Hindlimb muscle (tissue), 1 donor: ENCODE measurements around the gene MRAS. TPM values are rescaled to one million over a fixed set of nuclear protein-coding genes. Genes with fewer than 3 reads are reported as not detected.
A peak's percentile ranks its signal among the peaks of the same experiment; 100 is the strongest.
"Not testable (repeated sequence)": the region's sequence is repeated elsewhere in the genome, so short reads cannot be mapped to it uniquely, and the experiment has no call there.

Source experiments
- DNase-seq: peaks from one replicate; pipeline ENCODE4 v3.0.0-alpha.2; 2013
- polyA plus RNA-seq: library from polyadenylated mRNA; unstranded; fragments of 120-200 nt; gene quantifications from one replicate; pipeline ENCODE4 v1.2.1, GENCODE V29; 2013; ENCODE audit not compliant: insufficient read length

The MRAS gene
- polyA plus RNA-seq, 1 donor, result 75.7 TPM

DNA sequence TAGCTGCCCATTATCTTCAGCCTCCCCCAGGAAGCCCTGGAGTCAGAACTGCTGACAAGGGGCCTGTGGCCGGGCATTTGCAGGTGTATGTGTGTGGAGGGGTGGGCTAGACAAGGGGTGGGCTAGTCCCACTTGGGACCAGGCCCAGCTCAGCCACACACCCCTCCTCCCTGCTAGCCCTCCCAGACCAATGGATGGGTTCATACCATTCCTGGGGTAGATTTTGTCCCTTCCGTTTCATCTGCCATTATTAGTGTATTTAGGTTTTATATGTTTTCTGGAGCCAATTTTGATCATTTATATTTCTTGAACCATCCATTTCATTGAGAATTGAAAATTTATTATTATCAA lies 42.2 kb downstream of the MRAS start:
- no peak for DNase-seq

DNA sequence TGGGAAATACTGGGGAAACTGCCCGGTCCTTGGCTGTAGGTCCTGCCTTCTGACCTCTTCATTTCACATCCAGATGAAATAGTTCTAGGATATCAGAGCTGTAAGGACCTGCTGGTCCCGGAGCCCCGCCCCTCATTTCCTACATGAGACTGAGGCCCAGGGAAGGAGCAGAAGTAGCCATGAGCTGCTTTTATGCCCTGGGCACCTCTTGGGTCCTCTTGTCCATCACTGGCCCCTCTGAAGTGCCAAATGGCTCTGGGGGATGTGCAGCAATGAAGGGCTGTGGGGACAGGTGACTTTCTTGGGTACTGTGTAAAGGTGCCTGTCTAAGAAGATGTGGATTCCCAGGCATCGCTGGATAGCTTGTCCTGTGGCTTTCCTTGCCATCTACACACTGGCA lies 45.8 kb downstream of the MRAS start:
- DNase-seq, result no peak

DNA sequence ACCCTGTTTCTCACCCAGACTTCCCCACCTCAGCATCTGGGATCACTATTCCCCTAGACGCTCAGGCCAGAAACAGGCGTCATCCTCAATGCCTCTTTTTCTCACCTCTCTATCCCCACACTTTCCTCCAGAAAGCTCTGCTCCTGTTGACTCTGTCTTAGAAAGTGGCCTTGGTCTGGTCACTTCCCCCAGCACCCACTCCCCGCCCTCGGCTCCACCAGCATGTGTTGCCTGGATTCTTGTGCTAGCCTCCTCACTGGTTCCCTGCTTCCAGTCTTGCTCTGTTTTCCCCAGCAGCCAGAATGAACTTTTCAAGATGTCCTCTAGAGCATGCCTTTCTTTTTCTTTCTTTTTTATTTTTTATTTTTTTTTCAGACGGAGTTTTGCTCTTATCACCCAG lies 46.3 kb downstream of the MRAS start:
- no peak for DNase-seq

DNA sequence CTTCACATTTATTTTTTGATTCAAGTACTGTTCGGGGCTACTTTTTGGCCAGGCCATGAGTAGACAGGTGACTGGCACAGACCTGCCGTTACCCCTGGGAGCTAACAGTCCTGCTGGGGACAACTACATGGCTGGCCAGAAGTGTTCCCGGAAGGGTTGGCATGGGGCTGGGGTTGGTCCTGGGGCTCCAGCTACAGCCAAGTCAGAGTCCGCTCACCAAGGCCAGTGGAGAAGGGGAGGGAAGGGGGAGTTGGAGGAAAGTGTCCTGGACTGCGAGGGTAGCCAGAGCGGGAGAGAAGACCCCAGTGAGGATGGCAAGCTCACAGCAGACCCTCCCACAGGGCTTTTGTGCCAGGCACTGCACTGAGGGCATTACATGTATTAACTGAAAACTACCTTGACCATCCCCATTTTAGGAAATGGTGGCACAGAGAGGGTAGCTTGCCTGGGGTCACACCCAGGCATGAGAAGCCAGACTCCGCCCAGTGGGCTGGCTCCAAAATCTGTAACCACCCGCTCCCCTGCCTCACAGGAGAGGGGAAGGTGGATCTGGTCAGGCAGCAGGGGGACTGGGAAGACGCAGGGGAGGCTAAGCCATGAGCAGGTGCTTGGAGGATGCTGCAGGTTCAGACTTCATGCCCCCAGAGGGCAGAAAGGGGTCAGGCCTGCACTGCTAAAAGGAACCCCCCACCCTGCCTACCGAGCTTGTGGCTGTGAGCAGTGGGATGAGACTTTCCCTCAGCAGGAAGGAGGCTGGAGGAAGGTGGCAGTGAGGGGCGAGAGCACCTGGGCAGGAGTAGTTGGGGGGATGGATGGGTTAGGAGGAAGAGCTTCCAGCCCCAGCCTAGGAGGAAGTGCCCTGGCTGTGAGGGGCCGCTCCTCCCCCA lies 47.7 kb downstream of the MRAS start:
- DNase-seq, result no peak

DNA sequence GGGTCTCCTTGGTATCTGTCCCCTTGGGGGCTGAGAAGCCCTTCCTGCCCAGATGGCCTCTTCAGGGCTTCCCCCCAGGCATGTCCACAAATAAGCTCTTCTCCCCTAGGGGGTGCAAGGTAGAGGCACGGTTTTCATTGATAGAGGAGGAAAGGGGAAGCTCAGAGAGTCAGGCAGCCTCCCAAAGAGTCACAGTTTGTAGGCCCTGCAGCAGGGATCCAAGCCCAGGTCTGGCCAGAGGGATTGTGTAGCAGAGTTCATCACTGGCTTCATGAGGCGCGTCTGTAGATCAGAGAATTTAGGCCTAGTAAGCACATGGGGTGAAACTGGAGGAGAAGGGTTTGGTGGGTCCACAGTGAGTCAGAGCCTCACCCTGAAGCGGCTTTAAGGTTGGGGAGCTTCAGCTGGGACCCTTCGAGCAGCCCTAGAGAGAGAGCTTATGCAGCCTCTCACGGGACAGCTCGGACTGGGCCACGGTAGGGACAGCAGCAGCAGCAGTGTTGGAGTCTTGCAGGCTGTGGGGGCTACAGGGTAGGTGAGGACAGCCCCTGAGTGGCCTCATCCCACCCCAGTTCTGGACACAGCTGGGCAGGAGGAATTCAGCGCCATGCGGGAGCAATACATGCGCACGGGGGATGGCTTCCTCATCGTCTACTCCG lies 48.5 kb downstream of the MRAS start:
- no peak for DNase-seq

DNA sequence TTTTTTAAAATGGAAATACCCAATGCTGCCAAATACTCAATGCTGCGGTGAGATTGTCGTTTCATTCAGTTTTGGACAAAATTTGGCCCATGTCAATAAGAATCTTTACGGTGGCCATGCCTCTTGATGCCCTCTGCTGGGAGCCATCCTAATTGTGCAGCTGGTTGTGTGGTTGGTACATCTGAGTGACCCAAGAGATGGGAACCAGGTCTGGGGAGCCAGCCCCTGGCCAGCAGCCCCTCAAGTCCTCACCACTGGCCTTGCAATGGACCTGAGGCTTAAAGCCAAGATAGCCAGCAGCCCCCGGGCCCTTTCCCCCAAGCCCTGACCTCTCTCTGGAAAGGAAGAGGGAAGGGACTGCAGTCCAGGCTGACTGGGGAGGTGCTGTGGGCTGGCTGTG lies 49.6 kb downstream of the MRAS start:
- DNase-seq, result no peak

DNA sequence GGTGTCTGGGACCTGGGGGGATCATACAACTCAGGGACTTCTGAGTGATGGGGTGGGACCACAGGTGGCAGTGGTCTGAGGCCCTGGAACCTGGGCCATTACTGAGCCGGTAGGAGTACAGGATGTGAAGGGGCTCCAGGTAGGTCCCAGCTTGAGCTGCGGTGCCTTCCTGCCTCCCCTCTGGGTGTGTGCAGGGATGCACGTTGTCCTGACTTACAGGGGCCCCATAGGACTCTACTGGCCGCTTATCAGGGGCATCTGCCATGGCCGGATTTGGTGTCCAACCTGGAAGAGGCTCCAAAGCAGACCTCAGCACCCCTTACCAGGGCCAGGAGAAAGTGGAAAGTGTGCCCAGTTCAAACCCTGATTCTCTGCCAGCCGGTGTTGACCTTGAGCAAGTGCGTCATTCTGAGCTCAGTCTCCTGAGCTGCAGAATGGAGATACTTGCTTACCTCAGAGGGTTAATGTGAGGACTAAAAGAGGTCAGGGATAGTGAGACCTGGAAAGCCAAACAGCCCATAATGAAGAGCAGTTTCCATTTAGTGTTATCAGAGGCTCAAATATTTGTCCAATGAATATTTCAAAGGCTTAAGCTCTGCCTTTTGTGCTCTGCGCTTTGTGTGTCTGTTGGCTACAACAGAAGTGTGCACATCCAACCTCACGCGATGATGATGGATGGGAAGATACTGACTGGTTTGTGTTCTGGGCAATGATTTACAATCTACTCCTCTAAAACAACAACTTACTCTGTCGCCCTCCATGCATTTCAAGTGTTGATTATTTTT lies 50.6 kb downstream of the MRAS start:
- no peak for DNase-seq

DNA sequence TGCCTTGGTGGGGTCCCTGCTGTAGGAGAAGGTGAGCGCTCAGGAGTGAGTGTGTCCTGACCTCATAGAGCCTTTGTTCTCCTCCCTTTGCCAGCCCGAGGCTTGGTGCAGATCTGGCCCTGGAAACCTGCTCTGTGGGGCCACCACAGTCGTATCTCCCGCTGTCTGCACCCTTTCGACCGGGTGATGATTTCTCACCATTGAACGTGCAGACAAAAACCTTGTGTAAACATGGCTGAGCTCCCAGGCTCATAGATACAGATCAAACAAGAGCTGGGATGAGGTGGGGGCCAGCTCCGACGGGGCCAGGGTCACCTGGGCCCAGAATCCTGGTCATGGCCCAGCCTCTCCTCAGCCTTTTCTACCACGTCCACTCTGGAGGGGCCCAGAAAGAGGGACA lies 51.4 kb downstream of the MRAS start:
- no peak for DNase-seq

DNA sequence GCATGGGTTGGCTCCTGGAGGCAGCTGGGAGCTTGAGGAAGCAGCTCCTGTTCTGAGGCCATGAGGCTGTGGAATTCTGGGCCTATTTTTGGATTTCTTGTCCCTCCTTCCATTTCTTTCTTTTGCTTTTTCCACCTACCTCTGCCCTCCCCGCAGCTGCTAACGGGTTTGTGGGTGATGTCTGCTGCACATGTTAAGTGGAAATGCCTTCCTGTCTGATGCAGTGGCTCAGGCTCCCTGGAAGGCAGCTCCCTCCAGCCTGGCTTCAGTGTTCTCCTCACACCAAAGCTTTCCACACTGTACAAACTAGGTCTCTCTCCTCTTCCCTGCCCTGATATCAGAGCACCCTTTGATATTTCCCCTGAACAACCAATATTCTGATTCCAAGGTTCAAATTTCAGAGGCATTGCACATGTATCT lies 52.3 kb downstream of the MRAS start:
- DNase-seq, result no peak

DNA sequence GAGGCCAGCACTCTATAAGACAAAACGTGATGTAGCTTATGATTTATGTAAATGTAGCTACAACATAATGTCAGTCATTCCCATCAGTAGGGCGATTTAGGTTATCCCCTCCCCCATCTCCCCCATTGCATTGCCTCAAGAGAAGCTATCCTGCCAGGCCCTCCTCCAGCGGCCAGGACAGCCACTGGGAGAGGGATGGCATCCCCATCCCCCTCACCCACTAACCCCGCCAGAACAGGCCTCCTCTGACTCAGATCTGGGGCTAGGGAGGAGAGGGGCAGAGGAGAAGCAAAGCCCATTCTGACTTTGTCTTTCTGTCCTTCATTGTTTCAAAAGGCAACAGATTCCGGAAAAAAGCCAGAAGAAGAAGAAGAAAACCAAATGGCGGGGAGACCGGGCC lies 53.5 kb downstream of the MRAS start:
- no peak for DNase-seq

DNA sequence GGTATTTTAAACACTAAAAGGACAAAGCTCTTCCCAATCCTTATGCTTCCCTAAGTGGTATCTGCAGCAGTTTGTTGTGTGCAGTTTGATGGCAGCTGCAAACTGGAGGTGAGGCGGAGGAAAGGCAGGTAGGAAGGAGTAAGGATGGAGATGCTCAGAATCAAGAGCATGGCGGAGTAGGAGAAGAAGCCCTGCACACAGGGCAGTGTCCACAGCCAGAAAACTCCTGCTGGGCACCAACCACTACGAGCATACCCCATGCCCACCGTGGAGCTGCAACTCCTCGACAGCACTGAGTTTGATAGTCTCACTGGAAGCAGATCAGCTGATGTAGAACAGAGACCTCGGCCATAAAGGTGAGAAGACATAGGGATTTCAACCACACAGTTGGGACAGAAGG lies 55.7 kb downstream of the MRAS start:
- DNase-seq, result no peak

DNA sequence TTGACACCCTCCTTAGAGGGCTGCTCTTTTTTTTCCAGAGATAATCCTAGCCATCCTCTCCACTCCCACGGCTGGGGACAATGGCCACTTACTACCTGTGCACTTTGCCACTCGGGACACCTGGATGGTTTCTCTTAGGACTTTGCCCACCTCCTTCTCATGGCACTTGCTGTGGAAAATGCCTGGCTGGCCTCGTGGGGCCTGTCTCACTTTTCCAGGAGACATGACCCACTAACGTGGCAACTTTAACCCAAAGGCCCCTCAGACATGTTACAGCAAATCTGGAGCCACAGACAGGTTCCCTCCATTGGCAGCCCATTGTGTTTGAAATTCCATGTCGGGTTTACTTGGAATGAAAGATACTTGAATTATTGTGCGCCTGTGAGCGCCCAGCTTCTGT lies 56.6 kb downstream of the MRAS start:
- DNase-seq, result no peak

DNA sequence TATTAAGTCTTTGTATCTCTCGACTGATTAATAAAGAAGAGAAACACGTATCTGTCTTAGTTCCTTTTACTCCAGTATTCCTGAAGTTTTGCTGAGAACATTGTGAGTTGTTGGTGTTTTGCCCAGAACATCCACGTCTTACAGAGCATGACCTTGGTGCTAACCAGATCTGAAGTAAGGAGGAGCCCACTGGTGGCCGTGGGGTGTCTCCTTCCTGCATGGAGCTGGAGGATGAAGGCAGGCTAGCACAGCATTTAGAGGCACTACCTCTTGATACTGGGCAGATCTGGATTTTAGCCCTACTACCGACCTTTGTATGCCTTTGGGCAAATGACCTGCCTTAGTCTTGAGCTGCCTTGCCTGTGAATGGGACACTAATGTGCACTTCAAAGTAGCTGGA lies 57.1 kb downstream of the MRAS start:
- DNase-seq, result no peak

DNA sequence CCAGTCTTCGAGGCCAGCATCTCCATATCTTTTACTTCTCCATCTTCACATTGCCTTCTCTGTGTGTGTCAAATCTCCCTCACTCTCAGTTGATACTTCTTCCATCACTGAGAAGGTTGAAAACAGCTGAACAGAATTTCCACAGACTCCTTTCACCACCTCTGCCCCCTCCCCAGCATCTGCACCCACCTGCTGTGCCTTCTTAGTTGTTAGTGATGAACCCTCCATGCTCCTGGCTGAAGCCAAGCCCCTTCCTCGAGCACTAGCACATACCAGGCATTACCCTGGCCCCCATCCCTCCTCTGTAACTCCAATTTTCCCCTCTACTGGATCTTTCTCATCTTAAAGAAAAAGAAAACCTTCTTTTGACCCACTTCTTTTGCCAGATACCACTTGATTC lies 58.2 kb downstream of the MRAS start:
- DNase-seq, result no peak

DNA sequence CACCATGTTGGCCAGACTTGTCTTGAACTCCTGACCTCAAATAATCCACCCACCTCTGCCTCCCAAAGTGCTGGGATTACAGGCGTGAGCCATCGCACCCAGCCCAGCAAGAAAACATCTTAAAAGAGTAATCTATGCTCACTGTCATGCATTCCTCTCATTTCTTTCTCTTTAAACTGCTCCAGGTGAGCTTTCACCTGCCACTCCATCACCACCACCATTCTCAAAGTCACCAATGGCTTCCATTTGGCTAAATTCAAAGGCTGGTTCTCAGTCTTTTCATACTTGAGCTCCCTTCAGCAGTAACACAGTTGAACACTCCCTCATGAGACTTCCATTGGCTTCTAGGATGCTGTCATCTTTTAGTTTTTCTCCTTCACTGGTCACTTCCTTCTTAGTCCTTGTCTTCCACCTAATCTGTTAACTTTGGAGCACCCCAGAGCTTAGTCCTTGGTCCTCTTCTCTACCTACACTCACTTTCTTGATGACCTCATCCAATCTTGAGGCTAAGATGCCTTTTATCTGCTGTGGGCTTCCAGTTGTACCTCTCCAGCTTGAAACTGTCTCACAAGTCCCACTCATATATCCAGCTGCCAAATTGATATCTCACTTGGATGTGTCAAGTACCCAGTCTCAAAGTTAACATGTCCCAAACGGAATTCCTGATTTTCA lies 59.0 kb downstream of the MRAS start:
- no peak for DNase-seq

DNA sequence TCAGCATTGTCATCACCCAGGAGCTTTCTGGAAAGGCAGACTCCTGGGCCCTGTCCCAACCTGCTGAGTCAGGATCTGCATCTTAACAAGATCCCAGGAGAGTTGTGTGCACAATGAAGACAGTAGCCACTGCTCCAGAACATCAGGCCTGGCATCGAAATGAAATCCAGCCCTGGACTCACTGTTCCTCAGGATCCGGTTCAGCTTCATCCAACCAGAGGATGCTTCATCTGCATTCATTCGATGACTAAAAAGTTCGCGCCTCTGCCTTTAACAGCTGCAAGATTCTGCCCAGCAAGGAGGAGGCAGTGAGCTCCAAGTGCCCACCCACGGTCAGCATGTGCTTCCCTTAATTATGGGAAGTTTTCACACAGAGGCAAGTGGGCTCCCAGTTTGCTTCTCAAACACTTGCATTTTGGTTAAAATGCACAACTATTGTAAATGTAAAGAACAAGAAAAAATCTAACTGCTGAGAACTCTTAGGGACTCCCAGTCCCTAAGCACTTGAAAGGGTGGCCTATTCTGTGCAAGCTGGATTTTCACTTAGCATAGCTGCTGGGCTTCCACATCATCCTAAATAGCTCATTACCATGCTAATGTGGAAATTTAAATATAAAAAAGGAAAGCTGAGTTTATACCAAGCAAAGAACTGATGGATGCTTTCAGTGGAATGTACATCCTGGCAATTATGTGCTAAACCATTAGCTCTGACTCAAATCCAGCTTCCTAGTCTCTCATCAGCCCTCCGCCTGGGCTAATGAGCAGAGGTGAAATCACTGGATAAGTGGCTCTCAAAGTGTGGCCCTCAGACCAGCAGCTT lies 60.6 kb downstream of the MRAS start:
- DNase-seq, result no peak

DNA sequence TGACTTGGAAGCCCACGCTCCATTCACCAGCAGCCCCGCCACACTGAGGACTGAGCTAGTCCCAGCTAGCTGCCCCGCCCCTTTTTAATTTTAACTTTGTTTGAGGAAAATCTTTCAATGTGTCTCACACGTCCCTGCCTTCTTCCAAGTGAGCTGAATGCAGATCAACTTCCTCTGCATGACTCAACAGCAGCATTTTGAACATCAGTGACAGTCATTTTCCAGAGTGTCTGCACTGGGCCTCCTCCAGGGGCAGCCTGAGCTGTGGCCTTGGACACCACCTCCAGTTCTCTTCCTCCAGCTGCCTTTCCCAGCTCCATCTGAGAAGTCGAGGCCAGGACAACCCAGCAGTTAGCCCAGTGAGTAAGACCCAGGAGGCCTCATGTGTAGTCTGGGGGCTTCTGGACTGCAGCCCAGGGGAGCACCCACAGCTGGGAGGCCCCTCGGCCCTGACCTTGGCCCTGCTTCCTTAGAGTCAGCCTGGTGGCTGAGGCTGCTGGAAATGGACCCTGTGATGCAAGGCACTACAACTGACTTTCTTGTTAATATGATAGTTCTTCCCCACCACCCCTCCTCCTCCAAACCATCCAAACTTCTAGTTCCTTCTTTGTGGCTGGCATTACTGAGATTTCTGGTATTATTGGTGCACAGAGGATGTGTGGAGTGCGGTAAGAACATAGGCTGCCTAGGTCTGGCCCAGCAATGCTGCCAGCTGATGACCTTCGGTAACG lies 64.6 kb downstream of the MRAS start:
- no peak for DNase-seq

DNA sequence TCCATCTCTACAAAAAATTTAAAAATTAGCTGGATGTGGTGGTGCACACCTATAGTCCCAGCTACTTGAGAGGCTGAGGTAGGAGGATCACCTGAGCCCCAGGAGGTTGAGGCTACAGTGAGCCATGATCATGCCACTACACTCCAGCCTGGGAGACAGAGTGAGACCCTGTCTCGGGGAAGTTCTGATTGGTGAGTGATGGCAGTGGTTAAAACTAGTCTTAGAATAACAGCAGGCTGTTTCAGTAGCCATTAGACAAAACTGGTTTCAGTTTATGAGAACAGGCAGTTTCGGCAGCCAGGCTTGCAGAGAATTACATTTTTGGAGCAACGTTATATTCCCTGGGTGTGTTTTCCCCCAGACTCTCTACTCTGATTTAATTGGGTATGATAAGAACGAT lies 67.9 kb downstream of the MRAS start:
- DNase-seq, result not testable (repeated sequence)

DNA sequence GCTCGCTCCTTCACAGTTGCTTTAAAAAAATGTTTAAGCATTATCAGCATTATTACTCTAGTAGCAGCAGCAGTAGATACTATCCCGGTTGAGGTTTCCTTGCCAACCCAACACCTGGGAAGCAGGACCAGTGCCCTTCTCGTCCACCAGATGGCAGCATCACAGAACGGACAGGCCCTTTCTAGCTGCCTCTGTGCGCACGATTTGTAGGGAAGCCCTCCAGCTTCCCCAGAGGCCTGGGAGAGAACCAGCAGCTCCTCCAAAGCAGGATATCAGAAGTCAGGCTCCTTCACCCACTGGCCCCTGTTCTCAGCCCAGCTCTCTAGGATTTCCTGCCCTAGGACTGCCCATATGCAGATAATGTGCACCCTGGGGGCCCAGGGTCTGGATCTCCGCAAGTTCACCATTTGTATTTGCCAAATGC lies 69.2 kb downstream of the MRAS start:
- peak; percentile 79 for DNase-seq

DNA sequence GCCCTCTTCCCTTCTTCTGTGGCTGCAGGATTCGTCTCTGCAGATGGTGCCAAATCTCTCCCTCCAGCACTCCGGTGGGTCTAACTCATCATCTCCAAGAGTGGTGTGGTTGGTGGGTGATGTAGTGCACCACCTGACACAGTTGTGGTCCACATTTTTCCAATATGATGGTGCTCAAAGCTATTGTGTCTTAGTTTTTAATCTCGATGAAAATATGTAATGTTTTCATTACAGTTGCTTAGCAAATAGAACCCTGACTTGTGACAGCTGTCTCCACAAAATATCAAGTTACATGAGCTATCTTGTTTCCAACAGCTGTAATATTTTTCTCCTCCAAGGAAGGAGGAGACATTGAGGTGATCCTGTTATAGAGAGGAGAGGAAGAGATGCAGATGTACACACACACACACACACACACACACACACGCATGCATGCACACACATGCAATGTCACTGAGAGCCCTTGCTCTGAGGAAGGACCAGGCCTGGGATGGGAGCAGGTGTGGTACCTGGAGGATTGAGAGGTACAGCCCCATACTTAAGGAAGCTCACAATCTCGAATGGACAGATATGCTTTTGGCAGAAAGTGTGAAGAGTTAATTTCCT lies 70.3 kb downstream of the MRAS start:
- no peak for DNase-seq

DNA sequence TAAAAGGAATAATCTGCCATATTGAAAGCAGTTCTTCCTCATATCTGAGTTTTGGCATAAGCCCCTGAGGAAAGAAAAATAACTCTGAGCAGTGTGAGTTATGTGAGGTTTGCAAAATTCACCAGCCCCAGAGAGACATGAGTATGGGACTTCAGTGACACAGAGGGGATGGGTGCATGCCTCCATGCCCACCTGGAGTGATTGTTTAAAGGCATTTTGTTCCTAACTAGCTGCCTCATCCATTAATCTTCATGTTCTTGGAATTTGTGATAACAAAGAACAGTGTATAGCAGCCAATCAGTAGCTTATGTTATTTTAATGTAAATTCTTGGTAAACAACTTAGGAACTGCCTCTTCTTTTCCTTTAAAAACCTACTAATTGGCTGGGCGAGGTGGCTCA lies 74.9 kb downstream of the MRAS start:
- no peak for DNase-seq
